ENCODE measurements around the gene ACBD4. TPM values are rescaled to one million over a fixed set of nuclear protein-coding genes. Genes with fewer than 3 reads are reported as not detected.

Gene ACBD4
- total RNA-seq, 1 experiment from 2014 or later: 1.4 TPM

- Histone ChIP-seq H3K27me3 (replicated peaks; ENCODE audit: insufficient read depth, low read depth, low read length, poor library complexity) (no peaks in the 10 kb centered on the region), H3K36me3 (ENCODE audit: insufficient read depth, low read length, poor library complexity, severe bottlenecking) (no peaks in the 10 kb centered on the region), H3K9me3 (ENCODE audit: low read depth, low read length, poor library complexity, severe bottlenecking) (no peaks in the 10 kb centered on the region), H3K4me1 (ENCODE audit: insufficient read depth, low read length, poor library complexity, severe bottlenecking) (no peaks in the 10 kb centered on the region), H3K4me3 (ENCODE audit: low read depth, low read length, poor library complexity, severe bottlenecking) (no peak overlapping the region), H3K27ac (ENCODE audit: low read depth, low read length, poor library complexity, severe bottlenecking) (no peak overlapping the region)
- no peak for DNase-seq (ENCODE audit: low spot score)
- POLR2A ChIA-PET (ENCODE audit: low non-redundant PET): no interaction called here
- CTCF ChIA-PET: interaction anchor here (0.6 kb wide), 1 partner anchor 201 kb away, joined by 11 read pairs; no protein-coding TSS in a partner anchor
- BruUV-seq (replicated peaks): no TSS peak
- TF ChIP-seq CTCF (conservative IDR thresholded peaks at IDR 0.05; ENCODE audit: low read depth, low read length) (no peak), EZH2 (IDR thresholded peaks at IDR 0.05; ENCODE audit: borderline replicate concordance, low read depth, low read length, poor library complexity, severe bottlenecking) (no peak)
- intact Hi-C loops (cut with micrococcal nuclease; ENCODE audit: unreplicated experiment): no loop called here
Measured at GRCh38 chr17:45111850-45112249, 23.6 kb upstream of the ACBD4 start.

GRCh38 chr17:45112559-45113423 lies 22.7 kb upstream of the ACBD4 start:
- no peak overlapping the region for H3K4me3 ChIP-seq (ENCODE audit: low read depth, low read length, poor library complexity, severe bottlenecking)
- ChIA-PET POLR2A (ENCODE audit: low non-redundant PET) (no interaction called here), CTCF (no interaction called here)
- no peak for TF ChIP-seq EZH2 (IDR thresholded peaks at IDR 0.05; ENCODE audit: borderline replicate concordance, low read depth, low read length, poor library complexity, severe bottlenecking)
- TF ChIP-seq CTCF (conservative IDR thresholded peaks at IDR 0.05; ENCODE audit: low read depth, low read length): no peak
- no peaks in the 10 kb centered on the region for H3K4me1 ChIP-seq (ENCODE audit: insufficient read depth, low read length, poor library complexity, severe bottlenecking)
- no peak overlapping the region for H3K27ac ChIP-seq (ENCODE audit: low read depth, low read length, poor library complexity, severe bottlenecking)
- no peaks in the 10 kb centered on the region for H3K36me3 ChIP-seq (ENCODE audit: insufficient read depth, low read length, poor library complexity, severe bottlenecking)
- no peaks in the 10 kb centered on the region for H3K27me3 ChIP-seq (replicated peaks; ENCODE audit: insufficient read depth, low read depth, low read length, poor library complexity)
- BruUV-seq (replicated peaks): no TSS peak
- no peaks in the 10 kb centered on the region for H3K9me3 ChIP-seq (ENCODE audit: low read depth, low read length, poor library complexity, severe bottlenecking)
- DNase-seq (ENCODE audit: low spot score): no peak
- intact Hi-C loops (cut with micrococcal nuclease; ENCODE audit: unreplicated experiment): no loop called here

- ChIA-PET POLR2A (ENCODE audit: low non-redundant PET) (no interaction called here), CTCF (no interaction called here)
- H3K27me3 ChIP-seq (replicated peaks; ENCODE audit: insufficient read depth, low read depth, low read length, poor library complexity): no peaks in the 10 kb centered on the region
- H3K4me3 ChIP-seq (ENCODE audit: low read depth, low read length, poor library complexity, severe bottlenecking): no peak overlapping the region
- H3K9me3 ChIP-seq (ENCODE audit: low read depth, low read length, poor library complexity, severe bottlenecking): no peaks in the 10 kb centered on the region
- intact Hi-C loops (cut with micrococcal nuclease; ENCODE audit: unreplicated experiment): no loop called here
- BruUV-seq (replicated peaks): no TSS peak
- H3K4me1 ChIP-seq (ENCODE audit: insufficient read depth, low read length, poor library complexity, severe bottlenecking): no peaks in the 10 kb centered on the region
- H3K36me3 ChIP-seq (ENCODE audit: insufficient read depth, low read length, poor library complexity, severe bottlenecking): no peaks in the 10 kb centered on the region
- TF ChIP-seq EZH2 (IDR thresholded peaks at IDR 0.05; ENCODE audit: borderline replicate concordance, low read depth, low read length, poor library complexity, severe bottlenecking) (no peak), CTCF (conservative IDR thresholded peaks at IDR 0.05; ENCODE audit: low read depth, low read length) (no peak)
- no peak for DNase-seq (ENCODE audit: low spot score)
- no peak overlapping the region for H3K27ac ChIP-seq (ENCODE audit: low read depth, low read length, poor library complexity, severe bottlenecking)
Measured at GRCh38 chr17:45113424-45113754, 22.1 kb upstream of the ACBD4 start.
